Gastrocnemius medialis (tissue), 4 donors: Measurements from ENCODE around the gene PRDM15. TPM values are rescaled to one million over a fixed set of nuclear protein-coding genes. Genes with fewer than 3 reads are reported as not detected.

ENCODE experiments used
- ATAC-seq, 2 donors: fragments of 150-250 bp; one replicate each; pipeline ENCODE4 v1.9.1; 2016
- DNase-seq, 2 donors: peaks; one replicate each; pipeline ENCODE4 v3.0.0-alpha.2; 2019
- H3K27ac ChIP-seq, 4 donors: fragments of 200-600 bp; sonication (generic); 1 replicate in 1 of 4; 2 replicates in 3 of 4; pipeline ENCODE4 v1.5.1; 2016 to 2018; ENCODE audit warnings: mild to moderate bottlenecking in 2 of 4, moderate library complexity in 1 of 4
- H3K27me3 ChIP-seq, 3 donors: fragments of 200-600 bp; sonication (generic) in 2 of 3; 1 replicate in 1 of 3; 2 replicates in 2 of 3; pipeline versions ENCODE4 v1.5.1 to v1.6.0; 2016 to 2019; ENCODE audit warnings: mild to moderate bottlenecking in 1 of 3, moderate library complexity in 1 of 3
- H3K36me3 ChIP-seq, 2 donors: fragments of 200-600 bp; sonication (generic) in 1 of 2; one replicate each; pipeline ENCODE4 v1.5.1; 2017 to 2018
- H3K4me1 ChIP-seq, 2 donors: fragments of 200-600 bp; sonication (generic) in 1 of 2; one replicate each; pipeline ENCODE4 v1.5.1; 2016 to 2017; ENCODE audit warnings: mild to moderate bottlenecking in 2 of 2
- H3K4me3 ChIP-seq, 4 donors: fragments of 200-600 bp; sonication (generic) in 3 of 4; 1 replicate in 1 of 4; 2 replicates in 3 of 4; pipeline ENCODE4 v1.5.1; 2016 to 2019; ENCODE audit warnings: mild to moderate bottlenecking in 2 of 4
- H3K9me3 ChIP-seq, 3 donors: fragments of 200-600 bp; sonication (generic) in 2 of 3; 1 replicate in 1 of 3; 2 replicates in 2 of 3; pipeline ENCODE4 v1.5.1; 2016 to 2019
- CTCF ChIP-seq, 5 experiments: fragments of 450-650 bp in 3 of 5; fragments of 200-600 bp in 2 of 5; sonication (generic) in 2 of 5; IDR thresholded peaks in 4 of 5; conservative IDR thresholded peaks in 1 of 5; 1 replicate in 4 of 5; 2 replicates in 1 of 5; pipeline ENCODE4 v1.5.1; 2016 to 2019; ENCODE audit warnings: antibody characterized with exemption in 5 of 5, mild to moderate bottlenecking in 3 of 5, moderate library complexity in 3 of 5
- POLR2A ChIP-seq, 2 donors: fragments of 450-650 bp; IDR thresholded peaks; one replicate each; pipeline ENCODE4 v1.6.1; 2017; ENCODE audit warnings: antibody characterized with exemption in 2 of 2, mild to moderate bottlenecking in 2 of 2, moderate library complexity in 2 of 2
- in situ Hi-C, 4 donors: fragments of 200-750 bp; cut with MboI; loops; one replicate each; pipeline versions ENCODE4 v1.15.0 to v1.8.0; 2017; ENCODE audit warnings: low sequenced_read_pairs in 4 of 4
- intact Hi-C: fragments of 100-400 bp; cut with DNase I; formaldehyde crosslinking; loops from one replicate; pipeline ENCODE4 v1.15.1; 2023; ENCODE audit warnings: low total_unique reads
- total RNA-seq, 4 donors: library from RNA; depleted of rRNA; stranded (reverse); fragments of >200 nt; gene quantifications; one replicate each; pipeline versions ENCODE4 v1.1.0 to v1.2.3, GENCODE V29; 2016

The PRDM15 gene
- total RNA-seq, 4 donors from 2014 or later: 4.4 to 13.6 (median 5.4) TPM

GRCh38 chr21:41865002-41865777 is 14.0 kb downstream of the PRDM15 start:
- intact Hi-C loops (no loop called here), in situ Hi-C loops (no loop called here)
- no peaks in the 10 kb centered on the region for H3K27me3 ChIP-seq
- no peaks in the 10 kb centered on the region for H3K4me1 ChIP-seq
- DNase-seq (no peak), ATAC-seq (no peak)
- no peak overlapping the region for H3K27ac ChIP-seq
- H3K36me3 ChIP-seq: no peaks in the 10 kb centered on the region
- TF ChIP-seq POLR2A (IDR thresholded peaks at IDR 0.05) (no peak), CTCF (IDR thresholded peaks at IDR 0.05 in 4 of 5, conservative IDR thresholded peaks at IDR 0.05 in 1 of 5) (no peak)
- H3K9me3 ChIP-seq: no peaks in the 10 kb centered on the region
- no peak overlapping the region for H3K4me3 ChIP-seq

GRCh38 chr21:41864311-41865001 is 14.7 kb downstream of the PRDM15 start:
- H3K4me1 ChIP-seq: no peaks in the 10 kb centered on the region
- no peak overlapping the region for H3K4me3 ChIP-seq
- intact Hi-C loops: no loop called here
- no peaks in the 10 kb centered on the region for H3K27me3 ChIP-seq
- ATAC-seq (no peak), DNase-seq (no peak)
- H3K9me3 ChIP-seq: no peaks in the 10 kb centered on the region
- TF ChIP-seq POLR2A (IDR thresholded peaks at IDR 0.05): no peak
- TF ChIP-seq CTCF (IDR thresholded peaks at IDR 0.05 in 4 of 5, conservative IDR thresholded peaks at IDR 0.05 in 1 of 5): no peak
- H3K27ac ChIP-seq: no peak overlapping the region
- in situ Hi-C loops: no loop called here
- H3K36me3 ChIP-seq: peaks cover 0 to 3% of the 10 kb centered on the region in 2 donors

GRCh38 chr21:41863439-41863740 is 15.8 kb downstream of the PRDM15 start:
- intact Hi-C loops: no loop called here
- no peaks in the 10 kb centered on the region for H3K4me1 ChIP-seq
- no peak for ATAC-seq

GRCh38 chr21:41861987-41862386 is 17.2 kb downstream of the PRDM15 start:
- no peaks in the 10 kb centered on the region for H3K27me3 ChIP-seq
- no peaks in the 10 kb centered on the region for H3K4me1 ChIP-seq
- TF ChIP-seq CTCF (IDR thresholded peaks at IDR 0.05 in 4 of 5, conservative IDR thresholded peaks at IDR 0.05 in 1 of 5) (no peak), POLR2A (IDR thresholded peaks at IDR 0.05) (no peak)
- no peak overlapping the region for H3K4me3 ChIP-seq
- intact Hi-C loops (no loop called here), in situ Hi-C loops (no loop called here)
- no peaks in the 10 kb centered on the region for H3K9me3 ChIP-seq
- DNase-seq (no peak), ATAC-seq (no peak)
- peaks cover 0 to 10% of the 10 kb centered on the region in 2 donors for H3K36me3 ChIP-seq
- no peak overlapping the region for H3K27ac ChIP-seq

More at GRCh38 chr21:41863439-41863740, 15.8 kb downstream of the PRDM15 start:
- in situ Hi-C loops: no loop called here
- Histone ChIP-seq H3K36me3 (peaks cover 0 to 9% of the 10 kb centered on the region in 2 donors), H3K9me3 (no peaks in the 10 kb centered on the region), H3K27me3 (no peaks in the 10 kb centered on the region), H3K4me3 (no peak overlapping the region), H3K27ac (no peak overlapping the region)
- TF ChIP-seq POLR2A (IDR thresholded peaks at IDR 0.05) (no peak), CTCF (IDR thresholded peaks at IDR 0.05 in 4 of 5, conservative IDR thresholded peaks at IDR 0.05 in 1 of 5) (no peak)
- DNase-seq: no peak
